HUES6 (cell line): ENCODE data around the gene HIBADH.
"Not testable (repeated sequence)": the region's sequence is repeated elsewhere in the genome, so short reads cannot be mapped to it uniquely, and the experiment has no call there.

Experiments
- H3K27ac ChIP-seq: 2 replicates; pipeline ENCODE4 v1.7.0; 2013; ENCODE audit warnings: low read depth, mild to moderate bottlenecking, low read length, inconsistent platforms
- H3K27me3 ChIP-seq: 2 replicates; pipeline ENCODE4 v1.6.1; 2013; ENCODE audit warnings: low read length; ENCODE audit not compliant: control insufficient read depth, insufficient read depth
- H3K36me3 ChIP-seq: 2 replicates; pipeline ENCODE4 v1.6.1; 2013; ENCODE audit warnings: low read length; ENCODE audit not compliant: control insufficient read depth, insufficient read depth
- H3K4me1 ChIP-seq: 2 replicates; pipeline ENCODE4 v1.6.1; 2013; ENCODE audit warnings: low read length; ENCODE audit not compliant: control insufficient read depth, insufficient read depth
- H3K4me3 ChIP-seq: 2 replicates; pipeline ENCODE4 v1.5.1; 2013; ENCODE audit warnings: low read depth, low read length
- H3K9ac ChIP-seq: one replicate; pipeline ENCODE4 v1.6.1; 2013; ENCODE audit warnings: mild to moderate bottlenecking, low read length
- H3K9me3 ChIP-seq: 2 replicates; pipeline ENCODE4 v1.6.1; 2013; ENCODE audit warnings: low read depth, low read length; ENCODE audit not compliant: control insufficient read depth, insufficient read depth

HIBADH gene

GRCh38 chr7:27655184-27655583 lies 7.5 kb downstream of the HIBADH start:
- Histone ChIP-seq H3K9ac (no peak overlapping the region), H3K4me1 (no peaks in the 10 kb centered on the region), H3K4me3 (no peak overlapping the region), H3K27me3 (no peaks in the 10 kb centered on the region), H3K36me3 (peaks cover 6% of the 10 kb centered on the region; the same call in 1 of the 2 replicates), H3K9me3 (no peaks in the 10 kb centered on the region), H3K27ac (no peak overlapping the region)

- Histone ChIP-seq H3K9ac (no peak overlapping the region), H3K27ac (no peak overlapping the region), H3K36me3 (peaks cover 15% of the 10 kb centered on the region), H3K4me1 (no peaks in the 10 kb centered on the region), H3K9me3 (no peaks in the 10 kb centered on the region), H3K4me3 (no peak overlapping the region), H3K27me3 (no peaks in the 10 kb centered on the region)
These were observed 10.2 kb downstream of the HIBADH start for GRCh38 chr7:27652518-27652917.

GRCh38 chr7:27651702-27652101 lies 11.0 kb downstream of the HIBADH start:
- no peak overlapping the region for H3K9ac ChIP-seq
- no peak overlapping the region for H3K4me3 ChIP-seq
- H3K36me3 ChIP-seq = peaks cover 17% of the 10 kb centered on the region
- no peaks in the 10 kb centered on the region for H3K4me1 ChIP-seq
- H3K9me3 ChIP-seq = no peaks in the 10 kb centered on the region
- H3K27ac ChIP-seq = no peak overlapping the region
- H3K27me3 ChIP-seq = no peaks in the 10 kb centered on the region

- Histone ChIP-seq H3K4me3 (no peak overlapping the region), H3K36me3 (peaks cover 17% of the 10 kb centered on the region), H3K27me3 (no peaks in the 10 kb centered on the region), H3K9me3 (no peaks in the 10 kb centered on the region), H3K27ac (no peak overlapping the region), H3K9ac (no peak overlapping the region), H3K4me1 (no peaks in the 10 kb centered on the region)
These were observed 12.4 kb downstream of the HIBADH start for GRCh38 chr7:27650283-27650682.

- H3K27ac ChIP-seq = no peak overlapping the region
- H3K9ac ChIP-seq = no peak overlapping the region
- H3K27me3 ChIP-seq = no peaks in the 10 kb centered on the region
- H3K9me3 ChIP-seq = no peaks in the 10 kb centered on the region
- H3K36me3 ChIP-seq = peaks cover 17% of the 10 kb centered on the region
- no peak overlapping the region for H3K4me3 ChIP-seq
- no peaks in the 10 kb centered on the region for H3K4me1 ChIP-seq
These were observed 15.2 kb downstream of the HIBADH start for GRCh38 chr7:27647489-27647888.

GRCh38 chr7:27647046-27647445 lies 15.6 kb downstream of the HIBADH start:
- H3K27me3 ChIP-seq = no peaks in the 10 kb centered on the region
- H3K36me3 ChIP-seq = peaks cover 17% of the 10 kb centered on the region
- no peak overlapping the region for H3K4me3 ChIP-seq
- no peaks in the 10 kb centered on the region for H3K4me1 ChIP-seq
- H3K9ac ChIP-seq = no peak overlapping the region
- no peaks in the 10 kb centered on the region for H3K9me3 ChIP-seq
- H3K27ac ChIP-seq = no peak overlapping the region

GRCh38 chr7:27642271-27642670 lies 20.4 kb downstream of the HIBADH start:
- Histone ChIP-seq H3K9me3 (no peaks in the 10 kb centered on the region), H3K27me3 (no peaks in the 10 kb centered on the region), H3K9ac (no peak overlapping the region), H3K36me3 (peaks cover 11% of the 10 kb centered on the region), H3K4me3 (no peak overlapping the region), H3K27ac (no peak overlapping the region), H3K4me1 (peaks cover 16% of the 10 kb centered on the region)

- Histone ChIP-seq H3K27me3 (no peaks in the 10 kb centered on the region), H3K36me3 (peaks cover 7% of the 10 kb centered on the region; the same call in 1 of the 2 replicates), H3K4me1 (peaks cover 17% of the 10 kb centered on the region), H3K27ac (no peak overlapping the region), H3K9me3 (no peaks in the 10 kb centered on the region), H3K4me3 (no peak overlapping the region), H3K9ac (no peak overlapping the region)
These were observed 21.0 kb downstream of the HIBADH start for GRCh38 chr7:27641581-27642230.

- Histone ChIP-seq H3K36me3 (peaks cover 7% of the 10 kb centered on the region; the same call in 1 of the 2 replicates), H3K9me3 (no peaks in the 10 kb centered on the region), H3K27me3 (no peaks in the 10 kb centered on the region), H3K4me3 (no peak overlapping the region), H3K4me1 (peaks cover 24% of the 10 kb centered on the region), H3K9ac (no peak overlapping the region), H3K27ac (no peak overlapping the region)
These were observed 21.7 kb downstream of the HIBADH start for GRCh38 chr7:27640884-27641574.

GRCh38 chr7:27639851-27640250 lies 22.8 kb downstream of the HIBADH start:
- no peak overlapping the region for H3K27ac ChIP-seq
- H3K27me3 ChIP-seq = no peaks in the 10 kb centered on the region
- H3K4me3 ChIP-seq = no peak overlapping the region
- H3K36me3 ChIP-seq = peaks cover 7% of the 10 kb centered on the region; the same call in 1 of the 2 replicates
- H3K9me3 ChIP-seq = no peaks in the 10 kb centered on the region
- H3K9ac ChIP-seq = no peak overlapping the region
- peaks cover 28% of the 10 kb centered on the region for H3K4me1 ChIP-seq

- H3K36me3 ChIP-seq, H3K27ac ChIP-seq, H3K27me3 ChIP-seq, H3K9me3 ChIP-seq, H3K4me3 ChIP-seq, H3K9ac ChIP-seq: not testable (repeated sequence)
- H3K4me1 ChIP-seq = peaks cover 28% of the 10 kb centered on the region
These were observed 23.6 kb downstream of the HIBADH start for GRCh38 chr7:27639048-27639447.
